MCF 10A (cell line): Measurements from ENCODE around the gene TM6SF1. TPM values are rescaled to one million over a fixed set of nuclear protein-coding genes. Genes with fewer than 3 reads are reported as not detected.
"Not testable (repeated sequence)": the region's sequence is repeated elsewhere in the genome, so short reads cannot be mapped to it uniquely, and the experiment has no call there.

ENCODE experiments used
- BruUV-seq: library from RNA; stranded (reverse); fragments of 400-500 nt; replicated peaks from 2 replicates; lab custom pipeline; 2021; lab: Mats Ljungman, UMichigan
- CTCF ChIA-PET: fragments of 300-600 bp; sonication (Branson Sonifier 250); formaldehyde crosslinking; extraction: SDS; loops from one replicate; lab custom pipeline; 2021; ENCODE audit warnings: antibody characterized with exemption, inconsistent platforms; lab: Yijun Ruan, JAX
- POLR2A ChIA-PET: fragments of 300-600, 350-650 bp; sonication (Branson Sonifier 250); formaldehyde crosslinking; extraction: SDS; loops from one replicate; lab custom pipeline; 2020; ENCODE audit warnings: antibody characterized with exemption, inconsistent platforms; lab: Yijun Ruan, JAX
- DNase-seq: peaks from one replicate; pipeline ENCODE4 v3.0.0-alpha.2; 2018; ENCODE audit not compliant: unreplicated experiment
- H3K27ac Mint-ChIP-seq: one replicate; pipeline ENCODE4 v1.8.0; 2022; ENCODE audit warnings: mild to moderate bottlenecking, low read depth, mixed read lengths; ENCODE audit not compliant: unreplicated experiment
- H3K27me3 Mint-ChIP-seq: one replicate; pipeline ENCODE4 v1.8.0; 2022; ENCODE audit warnings: mixed read lengths; ENCODE audit not compliant: insufficient read depth, unreplicated experiment
- H3K36me3 Mint-ChIP-seq: one replicate; pipeline ENCODE4 v1.8.0; 2022; ENCODE audit warnings: mild to moderate bottlenecking, moderate library complexity, mixed read lengths; ENCODE audit not compliant: insufficient read depth, unreplicated experiment
- H3K4me1 Mint-ChIP-seq: one replicate; pipeline ENCODE4 v1.8.0; 2022; ENCODE audit warnings: mixed read lengths; ENCODE audit not compliant: insufficient read depth, unreplicated experiment
- H3K4me3 Mint-ChIP-seq: one replicate; pipeline ENCODE4 v1.8.0; 2022; ENCODE audit warnings: mild to moderate bottlenecking, moderate library complexity, mixed read lengths; ENCODE audit not compliant: unreplicated experiment
- H3K9me3 Mint-ChIP-seq: one replicate; pipeline ENCODE4 v1.8.0; 2022; ENCODE audit warnings: mixed read lengths; ENCODE audit not compliant: unreplicated experiment
- intact Hi-C: fragments of 100-400 bp; cut with micrococcal nuclease; formaldehyde crosslinking; loops from 2 replicates; pipeline ENCODE4 v1.14.1; 2022
- total RNA-seq: library from RNA; stranded (reverse); gene quantifications from 2 replicates; pipeline ENCODE4 v1.2.3, GENCODE V29; 2022
- TF ChIP-seq, protein P1 (sequence below): fragments of 200-600 bp; IDR thresholded peaks from one replicate; pipeline ENCODE4 v1.8.0; 2022; ENCODE audit warnings: antibody characterized with exemption, mild to moderate bottlenecking; ENCODE audit not compliant: unreplicated experiment

Gene TM6SF1
- total RNA-seq, 1 experiment from 2014 or later: not detected

DNA sequence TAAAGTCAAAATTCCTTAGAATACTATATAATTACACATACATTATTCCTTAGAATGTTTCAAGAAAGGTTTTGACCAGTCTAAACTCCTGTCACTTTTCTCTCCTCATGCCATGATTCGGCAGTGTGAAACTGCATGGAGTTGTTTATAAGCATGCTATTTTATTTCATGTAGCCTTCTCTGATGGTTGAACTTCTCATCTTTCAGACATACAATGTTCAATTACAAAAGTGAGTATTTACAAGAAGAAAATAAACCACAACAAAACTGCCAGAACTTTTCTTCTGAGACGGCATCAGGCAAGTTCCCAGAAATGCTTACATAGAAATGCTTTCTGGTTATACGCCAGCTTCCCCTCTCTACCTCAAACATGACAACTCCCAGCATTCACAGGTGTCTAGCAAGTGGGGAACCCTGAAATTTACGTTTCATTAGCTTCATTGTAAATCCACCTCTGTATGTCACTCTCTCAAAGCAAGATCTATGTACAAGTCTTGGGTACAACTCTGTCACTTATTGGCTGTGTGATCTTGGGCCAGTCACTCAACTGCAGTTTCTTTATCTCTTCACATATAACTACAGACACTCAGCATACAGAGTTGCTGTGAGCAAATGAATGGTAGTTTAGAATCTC is 57.4 kb downstream of the TM6SF1 start:
- Mint-ChIP-seq H3K27me3 (no peaks in the 10 kb centered on the region), H3K4me3 (no peak overlapping the region), H3K4me1 (peaks cover 6% of the 10 kb centered on the region), H3K9me3 (peaks cover 23% of the 10 kb centered on the region), H3K36me3 (peaks cover 7% of the 10 kb centered on the region), H3K27ac (no peak overlapping the region)
- TF ChIP-seq, protein P1, sequence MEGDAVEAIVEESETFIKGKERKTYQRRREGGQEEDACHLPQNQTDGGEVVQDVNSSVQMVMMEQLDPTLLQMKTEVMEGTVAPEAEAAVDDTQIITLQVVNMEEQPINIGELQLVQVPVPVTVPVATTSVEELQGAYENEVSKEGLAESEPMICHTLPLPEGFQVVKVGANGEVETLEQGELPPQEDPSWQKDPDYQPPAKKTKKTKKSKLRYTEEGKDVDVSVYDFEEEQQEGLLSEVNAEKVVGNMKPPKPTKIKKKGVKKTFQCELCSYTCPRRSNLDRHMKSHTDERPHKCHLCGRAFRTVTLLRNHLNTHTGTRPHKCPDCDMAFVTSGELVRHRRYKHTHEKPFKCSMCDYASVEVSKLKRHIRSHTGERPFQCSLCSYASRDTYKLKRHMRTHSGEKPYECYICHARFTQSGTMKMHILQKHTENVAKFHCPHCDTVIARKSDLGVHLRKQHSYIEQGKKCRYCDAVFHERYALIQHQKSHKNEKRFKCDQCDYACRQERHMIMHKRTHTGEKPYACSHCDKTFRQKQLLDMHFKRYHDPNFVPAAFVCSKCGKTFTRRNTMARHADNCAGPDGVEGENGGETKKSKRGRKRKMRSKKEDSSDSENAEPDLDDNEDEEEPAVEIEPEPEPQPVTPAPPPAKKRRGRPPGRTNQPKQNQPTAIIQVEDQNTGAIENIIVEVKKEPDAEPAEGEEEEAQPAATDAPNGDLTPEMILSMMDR: no peak
- CTCF ChIA-PET: interaction anchor here (0.6 kb wide), 1 partner anchor 27 kb away, joined by 5 read pairs; no protein-coding TSS in a partner anchor
- POLR2A ChIA-PET: interaction anchor here (0.6 to 1.1 kb wide), 3 partner anchors 35 to 99 kb away, joined by 3 read pairs; no protein-coding TSS in a partner anchor
- no peak for DNase-seq
- intact Hi-C loops: no loop called here
- no TSS peak for BruUV-seq

DNA sequence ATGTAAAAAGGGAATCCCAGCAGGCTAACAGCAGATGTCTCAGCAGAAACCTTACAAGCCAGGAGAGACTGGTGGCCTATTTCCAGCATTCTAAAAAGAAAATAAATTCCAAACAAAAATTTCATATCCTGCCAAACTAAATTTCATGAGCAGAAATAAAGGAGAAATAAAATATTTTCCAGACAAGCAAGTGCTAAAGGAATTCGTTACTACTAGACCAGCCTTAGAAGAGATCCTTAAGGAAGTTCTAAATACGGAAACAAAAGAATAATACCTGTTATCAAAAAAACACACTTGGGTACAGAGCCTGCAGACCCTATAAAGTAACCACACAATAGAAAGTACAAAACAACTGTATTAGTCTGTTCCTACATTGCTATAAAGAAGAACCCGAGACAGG is 58.8 kb downstream of the TM6SF1 start:
- Mint-ChIP-seq H3K36me3 (peaks cover 7% of the 10 kb centered on the region), H3K9me3 (peaks cover 23% of the 10 kb centered on the region), H3K27me3 (no peaks in the 10 kb centered on the region), H3K4me1 (peaks cover 13% of the 10 kb centered on the region), H3K27ac (no peak overlapping the region), H3K4me3 (no peak overlapping the region)
- no peak for DNase-seq
- TF ChIP-seq, protein P1: no peak
- BruUV-seq: no TSS peak
- CTCF ChIA-PET: interaction anchor here (0.6 kb wide), 1 partner anchor 299 kb away, joined by 3 read pairs; no protein-coding TSS in a partner anchor
- intact Hi-C loops: no loop called here
- POLR2A ChIA-PET: no interaction called here

DNA sequence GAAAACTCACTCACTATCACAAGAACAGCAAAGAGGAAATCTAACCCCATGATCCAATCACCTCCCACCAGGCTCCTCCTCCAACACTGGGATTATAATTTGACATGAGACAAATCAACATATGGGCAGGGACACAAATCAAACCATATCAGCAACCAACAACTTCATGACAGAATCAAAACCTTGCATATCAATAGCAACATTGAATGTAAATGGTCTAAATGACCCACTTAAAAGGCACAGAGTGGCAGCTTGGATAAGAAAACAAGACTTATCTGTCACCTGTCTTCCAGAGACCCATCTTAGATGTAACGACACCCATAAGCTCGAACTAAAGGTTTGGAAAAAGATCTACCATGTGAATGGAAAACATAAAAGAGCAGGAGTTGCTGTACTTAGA is 59.4 kb downstream of the TM6SF1 start:
- Mint-ChIP-seq H3K27me3 (no peaks in the 10 kb centered on the region), H3K4me3 (no peak overlapping the region), H3K9me3 (peaks cover 23% of the 10 kb centered on the region), H3K36me3 (peaks cover 7% of the 10 kb centered on the region), H3K4me1 (peaks cover 13% of the 10 kb centered on the region), H3K27ac (no peak overlapping the region)
- no TSS peak for BruUV-seq
- intact Hi-C loops: no loop called here
- POLR2A ChIA-PET: no interaction called here
- CTCF ChIA-PET: interaction anchor here (0.6 to 0.7 kb wide), 2 partner anchors 14 to 282 kb away, joined by 4 read pairs; no protein-coding TSS in a partner anchor
- TF ChIP-seq, protein P1: no peak
- no peak for DNase-seq

DNA sequence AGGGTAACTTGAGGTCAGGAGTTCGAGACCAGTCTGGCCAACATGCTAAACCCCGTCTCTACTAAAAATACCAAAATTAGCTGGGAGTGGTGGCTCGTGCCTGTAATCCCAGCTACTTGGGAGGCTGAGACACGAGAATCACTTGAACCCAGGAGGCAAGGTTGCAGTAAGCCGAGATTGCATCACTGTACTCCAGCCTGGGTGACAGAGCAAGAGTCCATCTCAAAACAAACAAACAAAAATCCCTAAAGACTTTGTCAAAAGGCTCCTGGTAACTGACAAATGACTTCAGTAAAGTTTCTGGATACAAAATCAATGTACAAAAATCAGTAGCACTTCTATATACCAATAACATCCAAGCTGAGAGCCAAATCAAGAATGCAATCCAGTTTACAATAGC is 62.1 kb downstream of the TM6SF1 start:
- DNase-seq, BruUV-seq, H3K27me3 Mint-ChIP-seq, CTCF ChIA-PET, H3K4me3 Mint-ChIP-seq, H3K36me3 Mint-ChIP-seq, intact Hi-C loops, H3K4me1 Mint-ChIP-seq, POLR2A ChIA-PET, H3K27ac Mint-ChIP-seq: not testable (repeated sequence)
- peaks cover 23% of the 10 kb centered on the region for H3K9me3 Mint-ChIP-seq
